OCI-LY7 (cell line): ENCODE results near the gene HDGFL2. TPM values are rescaled to one million over a fixed set of nuclear protein-coding genes. Genes with fewer than 3 reads are reported as not detected.
"Not testable (repeated sequence)": the region's sequence is repeated elsewhere in the genome, so short reads cannot be mapped to it uniquely, and the experiment has no call there.

Source experiments
- BruUV-seq: library from RNA; stranded (reverse); fragments of 400-500 nt; replicated peaks from 2 replicates; lab custom pipeline; 2021; lab: Mats Ljungman, UMichigan
- CTCF ChIA-PET: fragments of 300-600 bp; sonication (Branson Sonifier 250); formaldehyde crosslinking; loops from one replicate; lab custom pipeline; 2022; ENCODE audit warnings: antibody characterized with exemption; ENCODE audit not compliant: unreplicated experiment; lab: Charles Lee
- POLR2A ChIA-PET: fragments of 300-600 bp; sonication (Branson Sonifier 250); formaldehyde crosslinking; loops from one replicate; lab custom pipeline; 2022; ENCODE audit warnings: antibody characterized with exemption; lab: Charles Lee
- DNase-seq: peaks from one replicate; pipeline ENCODE4 v3.0.0-alpha.2; 2015; ENCODE audit warnings: low spot score
- H2AFZ ChIP-seq: fragments of 200-600 bp; sonication (generic), shearing (Covaris generic); 2 replicates; pipeline ENCODE4 v1.6.1; 2014; ENCODE audit warnings: mild to moderate bottlenecking, antibody characterized with exemption, low read length, moderate library complexity
- H3K27ac ChIP-seq: fragments of 200-600 bp; sonication (generic); 2 replicates; pipeline ENCODE4 v1.5.1; 2014; ENCODE audit warnings: mixed run types, low read depth, mild to moderate bottlenecking, moderate library complexity, low read length, inconsistent platforms; ENCODE audit not compliant: poor library complexity, severe bottlenecking
- H3K36me3 ChIP-seq: fragments of 200-600 bp; sonication (generic); 2 replicates; pipeline ENCODE4 v1.6.1; 2014; ENCODE audit warnings: mild to moderate bottlenecking, antibody characterized with exemption, low read length, moderate library complexity, mixed read lengths; ENCODE audit not compliant: insufficient read depth
- H3K4me1 ChIP-seq: fragments of 200-600 bp; sonication (generic); 2 replicates; pipeline ENCODE4 v1.5.1; 2014; ENCODE audit warnings: mild to moderate bottlenecking, low read length; ENCODE audit not compliant: insufficient read depth, poor library complexity, severe bottlenecking
- H3K4me2 ChIP-seq: fragments of 200-600 bp; sonication (generic); 2 replicates; pipeline ENCODE4 v1.6.1; 2014; ENCODE audit warnings: mild to moderate bottlenecking, low read length
- H3K4me3 ChIP-seq: fragments of 200-600 bp; sonication (generic); 2 replicates; pipeline ENCODE4 v1.5.1; 2014; ENCODE audit warnings: mild to moderate bottlenecking, low read depth, low read length; ENCODE audit not compliant: poor library complexity, severe bottlenecking
- H3K79me2 ChIP-seq: fragments of 200-600 bp; sonication (generic); 2 replicates; pipeline ENCODE4 v1.6.1; 2016; ENCODE audit warnings: low read depth, mild to moderate bottlenecking, low read length, moderate library complexity, mixed read lengths; ENCODE audit not compliant: insufficient read depth
- H3K9me2 ChIP-seq: fragments of 200-600 bp; sonication (generic); 2 replicates; pipeline ENCODE4 v1.6.1; 2016; ENCODE audit warnings: mild to moderate bottlenecking, low read length, mixed read lengths; ENCODE audit not compliant: insufficient read depth
- H3K9me3 ChIP-seq: fragments of 200-600 bp; sonication (generic); 2 replicates; pipeline ENCODE4 v1.6.1; 2014; ENCODE audit warnings: mild to moderate bottlenecking, mixed run types, low read length, mixed read lengths
- H4K20me1 ChIP-seq: fragments of 200-600 bp; sonication (generic); 2 replicates; pipeline ENCODE4 v1.6.1; 2014; ENCODE audit warnings: mild to moderate bottlenecking, antibody characterized with exemption, low read length, moderate library complexity, mixed read lengths; ENCODE audit not compliant: insufficient read depth
- CTCF ChIP-seq: fragments of 200-600 bp; sonication (generic); conservative IDR thresholded peaks from 2 replicates; pipeline ENCODE4 v1.5.1; 2014; ENCODE audit warnings: mild to moderate bottlenecking, antibody characterized with exemption, low read length, moderate library complexity, mixed read lengths
- EZH2phosphoT487 ChIP-seq: fragments of 200-600 bp; sonication (generic); IDR thresholded peaks from 2 replicates; pipeline ENCODE4 v1.6.1; 2018; ENCODE audit warnings: low read depth, borderline replicate concordance, mild to moderate bottlenecking, mixed run types, antibody characterized with exemption, low read length, moderate library complexity, mixed read lengths
- intact Hi-C: fragments of 100-400 bp; cut with micrococcal nuclease; formaldehyde crosslinking; loops from one replicate; pipeline ENCODE4 v1.10.0; 2022; ENCODE audit not compliant: unreplicated experiment
- total RNA-seq, 2 experiments: library from RNA; depleted of rRNA in 1 of 2; stranded (reverse); fragments of >200 nt in 1 of 2; shearing (Covaris generic) in 1 of 2; gene quantifications; 2 replicates each; pipeline ENCODE4 v1.2.3, GENCODE V29; 2014 to 2022

Gene HDGFL2
- total RNA-seq, 2 experiments from 2014 or later: 54.5 to 85.9 TPM

- CTCF ChIA-PET: interaction anchor here (0.5 kb wide), 1 partner anchor 1249 kb away, joined by 3 read pairs; no protein-coding TSS in a partner anchor
- H3K9me2 ChIP-seq: no peaks in the 10 kb centered on the region
- no peaks in the 10 kb centered on the region for H3K79me2 ChIP-seq
- DNase-seq: peak; percentile 45
- no peak overlapping the region for H3K27ac ChIP-seq
- intact Hi-C loops: no loop called here
- no peak overlapping the region for H3K4me2 ChIP-seq
- no peak overlapping the region for H3K4me3 ChIP-seq
- POLR2A ChIA-PET: interaction anchor here (0.8 kb wide), 1 partner anchor 10 kb away, joined by 3 read pairs; the partner anchor contains the start of gene PLIN5
- BruUV-seq: no TSS peak
- H3K36me3 ChIP-seq: no peaks in the 10 kb centered on the region
- H2AFZ ChIP-seq: no peak overlapping the region
- H3K4me1 ChIP-seq: no peaks in the 10 kb centered on the region
- H4K20me1 ChIP-seq: no peaks in the 10 kb centered on the region
- TF ChIP-seq CTCF: peak; percentile 74
- TF ChIP-seq EZH2phosphoT487: no peak
- no peaks in the 10 kb centered on the region for H3K9me3 ChIP-seq
These were observed 52.9 kb downstream of the HDGFL2 start for GRCh38 chr19:4524808-4525562.

DNA sequence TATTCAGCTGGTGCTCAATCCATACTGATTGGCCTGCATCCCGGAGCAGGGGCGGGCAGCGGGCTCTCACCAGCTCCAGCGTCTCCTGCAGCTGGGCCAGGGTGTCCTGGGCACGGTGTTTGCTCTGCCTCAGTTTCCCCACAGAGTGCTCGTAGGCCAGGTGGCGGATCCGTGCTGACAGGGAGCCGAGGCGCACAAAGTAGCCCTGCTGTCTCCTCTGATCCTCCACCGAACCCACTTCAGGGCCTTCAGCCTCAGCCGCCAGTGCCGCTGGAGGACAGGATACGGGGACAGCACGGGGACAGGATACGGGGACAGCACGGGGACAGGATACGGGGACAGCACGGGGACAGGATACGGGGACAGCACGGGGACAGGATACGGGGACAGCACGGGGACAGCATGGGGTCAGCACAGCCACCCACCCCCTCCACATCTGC, 53.5 kb downstream of the HDGFL2 start:
- TF ChIP-seq CTCF (no peak), EZH2phosphoT487 (no peak)
- ChIA-PET POLR2A (no interaction called here), CTCF (interaction anchor here (0.5 kb wide), 1 partner anchor 1250 kb away, joined by 3 read pairs; no protein-coding TSS in a partner anchor)
- Histone ChIP-seq H3K36me3 (no peaks in the 10 kb centered on the region), H2AFZ (no peak overlapping the region), H3K4me1 (no peaks in the 10 kb centered on the region), H3K9me2 (no peaks in the 10 kb centered on the region), H3K9me3 (no peaks in the 10 kb centered on the region), H3K4me2 (no peak overlapping the region), H3K4me3 (no peak overlapping the region), H4K20me1 (no peaks in the 10 kb centered on the region), H3K79me2 (no peaks in the 10 kb centered on the region), H3K27ac (no peak overlapping the region)
- DNase-seq: no peak
- intact Hi-C loops: no loop called here
- no TSS peak for BruUV-seq

DNA sequence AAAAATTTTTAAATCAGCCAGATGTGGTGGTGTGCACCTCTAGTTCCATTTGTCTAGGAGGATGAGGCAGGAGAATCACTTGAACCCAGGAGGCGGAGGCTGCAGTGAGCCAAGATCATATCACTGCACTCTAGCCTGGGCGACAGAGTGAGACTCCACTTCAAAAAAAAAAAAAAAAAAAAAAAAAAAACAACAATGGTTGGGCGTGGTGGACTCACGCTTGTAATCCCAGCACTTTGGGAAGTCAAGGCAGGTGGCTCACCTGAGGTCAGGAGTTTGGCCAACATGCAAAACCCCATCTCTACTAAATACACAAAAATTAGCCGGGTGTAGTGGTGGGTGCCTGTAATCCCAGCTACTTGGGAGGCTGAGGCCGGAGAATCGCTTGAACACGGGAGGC, 55.3 kb downstream of the HDGFL2 start:
- H3K4me3 ChIP-seq, DNase-seq, H3K79me2 ChIP-seq, POLR2A ChIA-PET, H3K4me1 ChIP-seq, CTCF ChIA-PET, H2AFZ ChIP-seq, intact Hi-C loops, H3K9me2 ChIP-seq, H3K36me3 ChIP-seq, BruUV-seq, H3K9me3 ChIP-seq, H3K27ac ChIP-seq, H4K20me1 ChIP-seq, H3K4me2 ChIP-seq: not testable (repeated sequence)
